Glutamatergic neuron (in vitro differentiated cells): ENCODE data around the gene ALG14. TPM values are rescaled to one million over a fixed set of nuclear protein-coding genes. Genes with fewer than 3 reads are reported as not detected.

Source experiments
- DNase-seq: peaks from one replicate; pipeline ENCODE4 v3.0.0; 2022
- H3K27ac Mint-ChIP-seq: one replicate; pipeline ENCODE4 v1.8.0; 2020; ENCODE audit warnings: mild to moderate bottlenecking, mixed read lengths, inconsistent platforms; ENCODE audit not compliant: unreplicated experiment
- H3K27me3 Mint-ChIP-seq: one replicate; pipeline ENCODE4 v1.8.0; 2020; ENCODE audit warnings: mild to moderate bottlenecking, moderate library complexity, mixed read lengths, inconsistent platforms; ENCODE audit not compliant: unreplicated experiment
- H3K36me3 Mint-ChIP-seq: one replicate; pipeline ENCODE4 v1.8.0; 2020; ENCODE audit warnings: mild to moderate bottlenecking, mixed read lengths, inconsistent platforms; ENCODE audit not compliant: unreplicated experiment
- H3K4me1 Mint-ChIP-seq: one replicate; pipeline ENCODE4 v1.8.0; 2020; ENCODE audit warnings: mild to moderate bottlenecking, low read depth, mixed read lengths, inconsistent platforms; ENCODE audit not compliant: unreplicated experiment
- H3K4me3 Mint-ChIP-seq: one replicate; pipeline ENCODE4 v1.8.0; 2020; ENCODE audit warnings: mild to moderate bottlenecking, mixed read lengths, inconsistent platforms; ENCODE audit not compliant: unreplicated experiment
- H3K9me3 Mint-ChIP-seq: one replicate; pipeline ENCODE4 v1.8.0; 2020; ENCODE audit warnings: mild to moderate bottlenecking, moderate library complexity, mixed read lengths, inconsistent platforms; ENCODE audit not compliant: unreplicated experiment
- CTCF ChIP-seq: fragments of 200-600 bp; sonication (generic); IDR thresholded peaks from one replicate; pipeline ENCODE4 v1.5.0; 2021; ENCODE audit not compliant: partially characterized antibody, unreplicated experiment
- total RNA-seq: library from RNA; stranded (reverse); fragmentation: NEBNext Ultra II Directional; extraction: Animal tissue kit (Norgen Biotek cat#: 25700); gene quantifications from one replicate; pipeline ENCODE4 v1.2.1, GENCODE V29; 2021; ENCODE audit not compliant: unreplicated experiment

The ALG14 gene
- total RNA-seq, 1 donor from 2014 or later = 4.7 TPM

GRCh38 chr1:95043141-95043980 lies 29.4 kb downstream of the ALG14 start:
- H3K36me3 Mint-ChIP-seq = no peaks in the 10 kb centered on the region
- H3K4me3 Mint-ChIP-seq = no peak overlapping the region
- peak; percentile 97 for TF ChIP-seq CTCF
- H3K9me3 Mint-ChIP-seq = no peaks in the 10 kb centered on the region
- H3K27ac Mint-ChIP-seq = no peak overlapping the region
- no peaks in the 10 kb centered on the region for H3K27me3 Mint-ChIP-seq
- no peaks in the 10 kb centered on the region for H3K4me1 Mint-ChIP-seq
- DNase-seq = peak; percentile 85

GRCh38 chr1:95042286-95042685 lies 30.5 kb downstream of the ALG14 start:
- no peak overlapping the region for H3K4me3 Mint-ChIP-seq
- H3K27me3 Mint-ChIP-seq = no peaks in the 10 kb centered on the region
- DNase-seq = no peak
- no peaks in the 10 kb centered on the region for H3K36me3 Mint-ChIP-seq
- no peak overlapping the region for H3K27ac Mint-ChIP-seq
- no peak for TF ChIP-seq CTCF
- no peaks in the 10 kb centered on the region for H3K4me1 Mint-ChIP-seq
- H3K9me3 Mint-ChIP-seq = no peaks in the 10 kb centered on the region

- DNase-seq = peak; percentile 29
- H3K27ac Mint-ChIP-seq = no peak overlapping the region
- no peaks in the 10 kb centered on the region for H3K27me3 Mint-ChIP-seq
- peak; percentile 66 for TF ChIP-seq CTCF
- H3K4me1 Mint-ChIP-seq = no peaks in the 10 kb centered on the region
- no peaks in the 10 kb centered on the region for H3K9me3 Mint-ChIP-seq
- H3K4me3 Mint-ChIP-seq = no peak overlapping the region
- H3K36me3 Mint-ChIP-seq = no peaks in the 10 kb centered on the region
These were observed 31.1 kb downstream of the ALG14 start for GRCh38 chr1:95041491-95042165.

- H3K27me3 Mint-ChIP-seq = no peaks in the 10 kb centered on the region
- H3K36me3 Mint-ChIP-seq = no peaks in the 10 kb centered on the region
- TF ChIP-seq CTCF = no peak
- no peaks in the 10 kb centered on the region for H3K9me3 Mint-ChIP-seq
- H3K4me1 Mint-ChIP-seq = no peaks in the 10 kb centered on the region
- DNase-seq = no peak
- no peak overlapping the region for H3K4me3 Mint-ChIP-seq
- H3K27ac Mint-ChIP-seq = no peak overlapping the region
These were observed 32.7 kb downstream of the ALG14 start for GRCh38 chr1:95040032-95040525.
